Measurements from ENCODE around the gene ARVCF. TPM values are rescaled to one million over a fixed set of nuclear protein-coding genes. Genes with fewer than 3 reads are reported as not detected.
A peak's percentile ranks its signal among the peaks of the same experiment; 100 is the strongest.

Gene ARVCF
- total and polyA plus RNA-seq, 9 of the 15 experiments (the other 6 are each of a cell fraction or from before 2014, with no cell fraction given), result 0.03 to 97.4 (median 15.6) TPM

DNA sequence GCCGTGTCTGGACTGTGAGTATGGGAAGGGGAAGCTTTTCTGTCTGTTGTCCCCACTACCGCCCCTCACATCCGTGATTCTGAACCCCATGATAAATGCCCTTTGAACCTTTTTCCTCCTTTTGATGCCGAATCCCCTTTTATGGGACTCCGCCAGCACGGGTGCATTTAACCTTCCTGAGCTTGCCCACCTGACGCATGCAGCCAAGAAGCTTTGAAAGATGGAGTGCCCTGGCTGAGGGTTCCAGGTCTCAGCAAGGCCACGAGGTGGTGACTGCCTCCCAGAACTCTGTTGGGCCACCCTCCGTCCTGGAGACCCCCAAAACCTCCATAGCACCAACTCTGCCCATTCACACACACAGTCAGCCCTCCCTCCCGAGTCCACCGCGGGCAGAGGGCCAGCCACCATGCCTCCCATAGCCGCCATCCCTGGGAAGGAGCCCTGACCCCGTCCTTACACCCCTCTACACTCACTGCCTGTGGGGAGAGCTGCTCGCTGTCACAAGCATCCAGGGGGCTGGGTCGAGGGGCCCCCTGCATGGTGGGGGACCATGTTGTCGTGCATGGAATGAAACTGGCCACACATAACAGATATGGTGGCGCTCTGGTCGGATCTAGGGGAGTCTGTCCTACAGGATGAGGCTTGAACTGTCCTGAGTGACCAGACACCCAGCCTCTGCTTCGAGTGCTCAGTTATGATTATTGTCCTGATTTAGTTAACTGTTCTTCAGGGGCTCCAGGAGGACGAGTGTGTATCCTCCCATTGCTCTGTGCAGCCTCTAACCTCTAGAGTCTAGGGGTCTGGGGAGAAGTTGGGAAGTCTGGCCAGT is 75.9 kb downstream of the ARVCF start (continued):
- peak; percentile 3 for TF ChIP-seq POU5F1 (IDR thresholded peaks at IDR 0.05; ENCODE audit: borderline replicate concordance, low read depth, low read length, partially characterized antibody)
- TF ChIP-seq RBM39 (optimal IDR thresholded peaks at IDR 0.05; ENCODE audit: low read depth, low read length), result peak; percentile 85
- TF ChIP-seq, protein P1, sequence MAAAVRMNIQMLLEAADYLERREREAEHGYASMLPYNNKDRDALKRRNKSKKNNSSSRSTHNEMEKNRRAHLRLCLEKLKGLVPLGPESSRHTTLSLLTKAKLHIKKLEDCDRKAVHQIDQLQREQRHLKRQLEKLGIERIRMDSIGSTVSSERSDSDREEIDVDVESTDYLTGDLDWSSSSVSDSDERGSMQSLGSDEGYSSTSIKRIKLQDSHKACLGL (CRISPR knock-in tag; IDR thresholded peaks at IDR 0.05; ENCODE audit: borderline replicate concordance, poor library complexity, severe bottlenecking), result peak; percentile 5
- no peak for TF ChIP-seq NR2C1 (IDR thresholded peaks at IDR 0.05)
- TF ChIP-seq NR2C1 (tag; IDR thresholded peaks at IDR 0.05), result no peak
- TF ChIP-seq WHSC1 (IDR thresholded peaks at IDR 0.05; ENCODE audit: low read length), result peak; percentile 76
- TF ChIP-seq, protein P2, sequence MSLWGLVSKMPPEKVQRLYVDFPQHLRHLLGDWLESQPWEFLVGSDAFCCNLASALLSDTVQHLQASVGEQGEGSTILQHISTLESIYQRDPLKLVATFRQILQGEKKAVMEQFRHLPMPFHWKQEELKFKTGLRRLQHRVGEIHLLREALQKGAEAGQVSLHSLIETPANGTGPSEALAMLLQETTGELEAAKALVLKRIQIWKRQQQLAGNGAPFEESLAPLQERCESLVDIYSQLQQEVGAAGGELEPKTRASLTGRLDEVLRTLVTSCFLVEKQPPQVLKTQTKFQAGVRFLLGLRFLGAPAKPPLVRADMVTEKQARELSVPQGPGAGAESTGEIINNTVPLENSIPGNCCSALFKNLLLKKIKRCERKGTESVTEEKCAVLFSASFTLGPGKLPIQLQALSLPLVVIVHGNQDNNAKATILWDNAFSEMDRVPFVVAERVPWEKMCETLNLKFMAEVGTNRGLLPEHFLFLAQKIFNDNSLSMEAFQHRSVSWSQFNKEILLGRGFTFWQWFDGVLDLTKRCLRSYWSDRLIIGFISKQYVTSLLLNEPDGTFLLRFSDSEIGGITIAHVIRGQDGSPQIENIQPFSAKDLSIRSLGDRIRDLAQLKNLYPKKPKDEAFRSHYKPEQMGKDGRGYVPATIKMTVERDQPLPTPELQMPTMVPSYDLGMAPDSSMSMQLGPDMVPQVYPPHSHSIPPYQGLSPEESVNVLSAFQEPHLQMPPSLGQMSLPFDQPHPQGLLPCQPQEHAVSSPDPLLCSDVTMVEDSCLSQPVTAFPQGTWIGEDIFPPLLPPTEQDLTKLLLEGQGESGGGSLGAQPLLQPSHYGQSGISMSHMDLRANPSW (CRISPR knock-in tag; IDR thresholded peaks at IDR 0.05), result peak; percentile 55; the same call in 1 of the 2 replicates
- TF ChIP-seq, protein P3, sequence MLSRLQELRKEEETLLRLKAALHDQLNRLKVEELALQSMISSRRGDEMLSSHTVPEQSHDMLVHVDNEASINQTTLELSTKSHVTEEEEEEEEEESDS (CRISPR knock-in tag; IDR thresholded peaks at IDR 0.05), result no peak
- TF ChIP-seq SREBF1 (IDR thresholded peaks at IDR 0.05; ENCODE audit: borderline replicate concordance, low read depth, low read length), result 0 out of 2 replicates have a peak, but pooled peaks have one; percentile 27
- TF ChIP-seq ZFP30 (CRISPR knock-in tag; IDR thresholded peaks at IDR 0.05; ENCODE audit: borderline replicate concordance), result no peak
- TF ChIP-seq RCOR1 (IDR thresholded peaks at IDR 0.05; ENCODE audit: borderline replicate concordance in 1 of 2, low read depth in 2 of 2, low read length in 2 of 2), result peak in 1 of 2 experiments; percentile 36; a peak in 3 of 4 replicates
- TF ChIP-seq NRF1 (conservative IDR thresholded peaks at IDR 0.05 in 1 of 2, IDR thresholded peaks at IDR 0.05 in 1 of 2), result no peak
- TF ChIP-seq, protein P4, sequence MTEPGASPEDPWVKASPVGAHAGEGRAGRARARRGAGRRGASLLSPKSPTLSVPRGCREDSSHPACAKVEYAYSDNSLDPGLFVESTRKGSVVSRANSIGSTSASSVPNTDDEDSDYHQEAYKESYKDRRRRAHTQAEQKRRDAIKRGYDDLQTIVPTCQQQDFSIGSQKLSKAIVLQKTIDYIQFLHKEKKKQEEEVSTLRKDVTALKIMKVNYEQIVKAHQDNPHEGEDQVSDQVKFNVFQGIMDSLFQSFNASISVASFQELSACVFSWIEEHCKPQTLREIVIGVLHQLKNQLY (CRISPR knock-in tag; conservative IDR thresholded peaks at IDR 0.05), result peak; percentile 71 to 81; a peak in 2 of 4 replicates
- TF ChIP-seq, protein P5, sequence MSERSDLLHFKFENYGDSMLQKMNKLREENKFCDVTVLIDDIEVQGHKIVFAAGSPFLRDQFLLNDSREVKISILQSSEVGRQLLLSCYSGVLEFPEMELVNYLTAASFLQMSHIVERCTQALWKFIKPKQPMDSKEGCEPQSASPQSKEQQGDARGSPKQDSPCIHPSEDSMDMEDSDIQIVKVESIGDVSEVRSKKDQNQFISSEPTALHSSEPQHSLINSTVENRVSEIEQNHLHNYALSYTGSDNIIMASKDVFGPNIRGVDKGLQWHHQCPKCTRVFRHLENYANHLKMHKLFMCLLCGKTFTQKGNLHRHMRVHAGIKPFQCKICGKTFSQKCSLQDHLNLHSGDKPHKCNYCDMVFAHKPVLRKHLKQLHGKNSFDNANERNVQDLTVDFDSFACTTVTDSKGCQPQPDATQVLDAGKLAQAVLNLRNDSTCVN (CRISPR knock-in tag; IDR thresholded peaks at IDR 0.05), result 0 out of 2 replicates have a peak, but pooled peaks have one; percentile 8

All from K562 (cell line).